Adipocyte (in vitro differentiated cells): ENCODE data around the gene P2RY6.

ENCODE experiments used
- DNase-seq: peaks from one replicate; pipeline ENCODE4 v3.0.0-alpha.2; 2015; ENCODE audit warnings: low read depth
- H3K27me3 ChIP-seq: replicated peaks from 2 replicates; pipeline ENCODE4 v1.7.0; 2013; ENCODE audit warnings: mild to moderate bottlenecking, low read length, moderate library complexity; ENCODE audit not compliant: control insufficient read depth, insufficient read depth
- H3K36me3 ChIP-seq: 2 replicates; pipeline ENCODE4 v1.7.0; 2013; ENCODE audit warnings: low read length, mild to moderate bottlenecking, moderate library complexity; ENCODE audit not compliant: control insufficient read depth, insufficient read depth, severe bottlenecking
- H3K4me1 ChIP-seq: 2 replicates; pipeline ENCODE4 v1.7.0; 2013; ENCODE audit warnings: mild to moderate bottlenecking, low read length, moderate library complexity; ENCODE audit not compliant: control insufficient read depth, insufficient read depth
- H3K4me3 ChIP-seq: 2 replicates; pipeline ENCODE4 v1.7.0; 2013; ENCODE audit warnings: mild to moderate bottlenecking, low read length, moderate library complexity
- H3K9ac ChIP-seq: 2 replicates; pipeline ENCODE4 v1.7.0; 2013; ENCODE audit warnings: mild to moderate bottlenecking, low read length, moderate library complexity
- H3K9me3 ChIP-seq: 2 replicates; pipeline ENCODE4 v1.7.0; 2013; ENCODE audit warnings: mild to moderate bottlenecking, low read length, moderate library complexity; ENCODE audit not compliant: control insufficient read depth

P2RY6 gene

GRCh38 chr11:73249853-73250783, 22.0 kb upstream of the P2RY6 start:
- peak; percentile 46 for DNase-seq
- no peaks in the 10 kb centered on the region for H3K36me3 ChIP-seq
- no peak overlapping the region for H3K4me3 ChIP-seq

DNA sequence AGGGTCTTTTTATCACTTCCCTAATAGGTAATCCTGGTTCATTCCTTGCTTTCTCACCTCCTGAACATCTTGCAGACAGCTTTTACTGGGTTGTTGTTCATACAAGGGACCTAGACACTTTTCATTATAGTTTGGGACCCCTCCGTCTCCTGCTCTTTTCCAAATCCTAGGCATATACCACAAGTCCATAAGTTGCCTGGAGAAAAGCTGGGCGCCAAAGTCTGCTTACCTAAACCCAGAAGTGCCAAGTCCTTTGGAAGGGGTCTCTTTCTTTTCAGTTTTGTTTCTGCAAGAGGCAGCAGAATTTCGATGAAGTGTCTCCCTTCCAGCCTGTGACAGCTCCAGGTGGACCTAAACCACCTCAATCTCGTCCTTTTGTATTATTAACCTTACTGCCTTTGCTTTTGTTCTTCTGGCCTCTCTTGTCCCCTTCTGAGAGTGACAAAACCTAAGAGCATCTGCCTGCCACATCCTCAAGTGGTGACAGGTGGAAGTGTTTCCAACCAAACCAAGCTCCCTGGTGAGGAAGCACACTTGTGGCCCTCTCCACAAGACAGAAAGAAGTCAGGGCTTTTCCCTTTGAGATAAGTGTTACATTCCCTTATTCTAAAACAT, 19.5 kb upstream of the P2RY6 start:
- Histone ChIP-seq H3K9ac (no peak overlapping the region), H3K9me3 (no peaks in the 10 kb centered on the region), H3K27me3 (no peaks in the 10 kb centered on the region), H3K36me3 (no peaks in the 10 kb centered on the region), H3K4me1 (peaks cover 14% of the 10 kb centered on the region), H3K4me3 (no peak overlapping the region)
- no peak for DNase-seq

More at GRCh38 chr11:73249853-73250783, 22.0 kb upstream of the P2RY6 start:
- Histone ChIP-seq H3K27me3 (no peaks in the 10 kb centered on the region), H3K9me3 (no peaks in the 10 kb centered on the region), H3K9ac (no peak overlapping the region), H3K4me1 (peaks cover 15% of the 10 kb centered on the region)

- DNase-seq: peak; percentile 92
These were observed 14.6 kb upstream of the P2RY6 start for GRCh38 chr11:73257342-73258103.

GRCh38 chr11:73258104-73259035, 13.8 kb upstream of the P2RY6 start:
- DNase-seq: peak; percentile 25
- Histone ChIP-seq H3K9me3 (no peaks in the 10 kb centered on the region), H3K4me3 (no peak overlapping the region), H3K36me3 (no peaks in the 10 kb centered on the region), H3K9ac (peak overlapping the region; percentile 68), H3K4me1 (peaks cover 33% of the 10 kb centered on the region), H3K27me3 (no peaks in the 10 kb centered on the region)

More at GRCh38 chr11:73257342-73258103, 14.6 kb upstream of the P2RY6 start:
- H3K9ac ChIP-seq: peak overlapping the region; percentile 68
- H3K27me3 ChIP-seq: no peaks in the 10 kb centered on the region
- no peak overlapping the region for H3K4me3 ChIP-seq
- H3K9me3 ChIP-seq: no peaks in the 10 kb centered on the region
- peaks cover 26% of the 10 kb centered on the region for H3K4me1 ChIP-seq
- no peaks in the 10 kb centered on the region for H3K36me3 ChIP-seq

DNA sequence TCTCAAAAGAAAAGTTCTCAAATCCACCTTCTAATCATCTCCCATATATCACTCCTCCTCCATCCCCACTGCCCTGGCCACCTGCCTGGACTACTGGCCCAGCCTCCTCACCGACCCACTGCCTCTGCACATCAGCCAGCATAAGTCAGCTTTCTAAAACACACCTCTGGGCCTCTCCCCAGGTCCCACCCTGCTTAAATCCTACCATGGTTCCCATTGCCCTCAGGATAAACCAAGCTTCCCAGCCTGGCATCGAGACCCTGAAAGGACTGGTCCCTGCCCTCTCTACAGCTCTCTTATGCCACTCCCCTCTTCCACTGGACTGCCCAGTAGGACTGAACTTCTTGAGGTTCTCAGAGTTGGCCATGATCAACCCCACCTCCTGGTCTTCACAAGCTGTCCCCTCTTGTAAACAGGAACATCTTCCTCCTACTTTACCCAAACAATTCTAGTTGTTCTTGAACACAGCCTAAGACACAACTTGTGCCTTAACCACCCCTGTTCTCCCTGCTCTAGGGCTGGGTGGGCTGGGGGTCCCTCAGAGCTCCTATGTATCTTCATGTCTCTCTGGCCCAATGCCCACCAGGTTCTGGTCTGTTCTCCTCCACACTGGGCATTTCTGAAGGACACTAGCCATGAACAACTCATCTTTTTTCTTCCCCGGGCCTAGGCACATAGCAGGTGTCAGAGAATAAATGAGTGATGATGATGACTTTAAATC, 12.6 kb upstream of the P2RY6 start:
- no peaks in the 10 kb centered on the region for H3K36me3 ChIP-seq
- H3K4me1 ChIP-seq: peaks cover 33% of the 10 kb centered on the region
- DNase-seq: no peak
- no peak overlapping the region for H3K9ac ChIP-seq
- no peaks in the 10 kb centered on the region for H3K27me3 ChIP-seq
- no peak overlapping the region for H3K4me3 ChIP-seq
- H3K9me3 ChIP-seq: no peaks in the 10 kb centered on the region

GRCh38 chr11:73260127-73260457, 12.0 kb upstream of the P2RY6 start:
- Histone ChIP-seq H3K4me1 (peaks cover 37% of the 10 kb centered on the region), H3K9me3 (no peaks in the 10 kb centered on the region), H3K27me3 (peaks cover 4% of the 10 kb centered on the region), H3K4me3 (no peak overlapping the region), H3K36me3 (no peaks in the 10 kb centered on the region), H3K9ac (no peak overlapping the region)
- no peak for DNase-seq

GRCh38 chr11:73262851-73263495, 9.2 kb upstream of the P2RY6 start:
- H3K36me3 ChIP-seq: no peaks in the 10 kb centered on the region
- H3K4me1 ChIP-seq: peaks cover 19% of the 10 kb centered on the region
- peaks cover 7% of the 10 kb centered on the region for H3K27me3 ChIP-seq
- DNase-seq: peak; percentile 22
- no peaks in the 10 kb centered on the region for H3K9me3 ChIP-seq
- no peak overlapping the region for H3K9ac ChIP-seq
- H3K4me3 ChIP-seq: no peak overlapping the region

DNA sequence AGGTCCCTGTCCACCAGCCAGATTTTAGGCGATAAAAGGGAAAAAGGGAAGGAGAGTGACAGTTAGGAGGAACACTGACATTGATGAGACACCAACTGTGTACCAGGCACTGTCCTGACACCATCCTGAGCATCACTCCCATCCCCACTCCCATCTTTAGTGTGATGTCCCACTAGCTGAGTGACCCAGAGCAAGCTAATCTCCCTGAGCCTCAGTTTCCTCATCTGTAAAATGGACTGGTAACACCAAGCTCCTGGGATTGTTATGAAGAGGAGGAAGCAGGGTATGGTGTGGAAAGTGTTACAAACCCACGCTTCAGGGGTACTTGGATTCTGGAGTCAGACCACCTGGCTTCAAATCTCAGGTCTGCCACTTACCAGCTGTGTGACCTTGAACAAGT, 8.5 kb upstream of the P2RY6 start:
- peaks cover 13% of the 10 kb centered on the region for H3K4me1 ChIP-seq
- H3K27me3 ChIP-seq: peaks cover 7% of the 10 kb centered on the region
- no peaks in the 10 kb centered on the region for H3K9me3 ChIP-seq
- H3K9ac ChIP-seq: no peak overlapping the region
- no peaks in the 10 kb centered on the region for H3K36me3 ChIP-seq
- H3K4me3 ChIP-seq: no peak overlapping the region
- DNase-seq: no peak

DNA sequence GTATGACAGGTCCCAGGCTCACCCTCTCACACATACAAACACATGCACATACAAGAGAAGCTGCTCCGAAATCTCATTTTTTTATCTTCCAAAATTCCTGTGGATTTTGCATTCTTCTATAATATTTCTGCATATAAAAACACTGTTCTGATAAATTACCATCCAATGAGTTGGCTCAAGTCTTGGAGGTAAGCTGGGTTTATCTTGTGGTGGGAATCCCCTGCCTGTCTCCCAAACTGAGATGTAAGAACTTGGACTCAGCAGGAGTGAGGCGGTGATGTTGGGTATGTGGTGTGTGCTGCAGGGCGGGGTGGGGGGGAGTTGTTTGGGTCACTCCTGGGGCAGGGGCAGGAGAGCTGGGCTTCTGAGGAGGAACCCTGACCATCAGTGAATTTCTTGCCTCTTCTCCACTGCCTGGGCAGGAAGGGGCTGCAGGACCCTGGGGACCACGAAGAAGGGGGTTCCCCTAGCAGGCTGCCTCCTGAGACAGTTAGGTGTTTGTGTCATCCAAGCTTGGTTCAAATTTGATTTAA, 6.8 kb upstream of the P2RY6 start:
- no peak for DNase-seq
- Histone ChIP-seq H3K4me1 (peaks cover 11% of the 10 kb centered on the region), H3K36me3 (no peaks in the 10 kb centered on the region), H3K9ac (no peak overlapping the region), H3K9me3 (no peaks in the 10 kb centered on the region), H3K4me3 (peak overlapping the region; percentile 25), H3K27me3 (peaks cover 7% of the 10 kb centered on the region)
